GM19351 (cell line): ENCODE data around the gene PACRG.

Source experiments
- ATAC-seq: cut with Tn5 transposase; IDR thresholded peaks from one replicate; pipeline ENCODE4 v1.9.1; 2021; ENCODE audit warnings: mild to moderate bottlenecking, moderate library complexity; ENCODE audit not compliant: unreplicated experiment

Gene PACRG

DNA sequence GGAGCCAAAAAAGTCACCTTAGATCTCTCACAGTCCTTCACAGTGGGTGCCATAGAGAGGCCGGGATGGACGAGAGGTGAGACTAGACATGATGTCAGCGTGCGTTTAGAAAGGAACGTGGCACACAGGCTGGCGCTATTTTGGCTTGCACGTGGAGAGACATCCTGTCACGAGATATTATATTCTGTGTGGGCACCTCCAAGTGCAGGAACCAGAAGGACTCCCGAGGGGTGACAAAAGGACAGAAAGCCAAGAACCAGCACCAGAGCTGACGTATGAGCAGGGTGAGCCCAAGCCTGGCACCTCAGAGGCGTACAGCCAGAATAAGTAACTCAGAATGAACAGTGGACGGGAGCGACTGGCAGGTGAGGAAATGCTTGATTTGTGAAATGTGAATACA is 636.9 kb downstream of the PACRG start:
- no peak for ATAC-seq
